ENCODE measurements around the gene PACS2. TPM values are rescaled to one million over a fixed set of nuclear protein-coding genes. Genes with fewer than 3 reads are reported as not detected.

PACS2 gene
- polyA plus RNA-seq, 3 donors: 57.6 to 96.7 (median 86.0) TPM

- DNase-seq (ENCODE audit: extremely low read depth in 1 of 11, low read depth in 9 of 11, low spot score in 4 of 11): no peak
These were observed 75.0 kb downstream of the PACS2 start for GRCh38 chr14:105389534-105389933.

- no peak for DNase-seq (ENCODE audit: extremely low read depth in 1 of 11, low read depth in 9 of 11, low spot score in 4 of 11)
These were observed 75.7 kb downstream of the PACS2 start for GRCh38 chr14:105389976-105390848.

- DNase-seq (ENCODE audit: extremely low read depth in 1 of 11, low read depth in 9 of 11, low spot score in 4 of 11): no peak
These were observed 76.4 kb downstream of the PACS2 start for GRCh38 chr14:105390849-105391500.

GRCh38 chr14:105391541-105391940, 77.0 kb downstream of the PACS2 start:
- DNase-seq (ENCODE audit: extremely low read depth in 1 of 11, low read depth in 9 of 11, low spot score in 4 of 11): no peak

- DNase-seq (ENCODE audit: extremely low read depth in 1 of 11, low read depth in 9 of 11, low spot score in 4 of 11): peak in 1 of 11 donors; percentile 15
These were observed 77.9 kb downstream of the PACS2 start for GRCh38 chr14:105392131-105393090.

GRCh38 chr14:105393151-105393550, 78.6 kb downstream of the PACS2 start:
- no peak for DNase-seq (ENCODE audit: extremely low read depth in 1 of 11, low read depth in 9 of 11, low spot score in 4 of 11)

- no peak for DNase-seq (ENCODE audit: extremely low read depth in 1 of 11, low read depth in 9 of 11, low spot score in 4 of 11)
These were observed 80.4 kb downstream of the PACS2 start for GRCh38 chr14:105394714-105395537.

- DNase-seq (ENCODE audit: extremely low read depth in 1 of 11, low read depth in 9 of 11, low spot score in 4 of 11): no peak
These were observed 80.9 kb downstream of the PACS2 start for GRCh38 chr14:105395538-105395854.

- DNase-seq (ENCODE audit: extremely low read depth in 1 of 11, low read depth in 9 of 11, low spot score in 4 of 11): no peak
These were observed 82.9 kb downstream of the PACS2 start for GRCh38 chr14:105397350-105397931.

- DNase-seq (ENCODE audit: extremely low read depth in 1 of 11, low read depth in 9 of 11, low spot score in 4 of 11): peak; percentile 57 to 88 (median 83)
These were observed 83.6 kb downstream of the PACS2 start, which contains the start of gene TEX22 for GRCh38 chr14:105398044-105398725. TSS of gene TEX22 (plus strand) at chr14:105398538. CDS start at chr14:105399341, 803 bp downstream.

GRCh38 chr14:105398726-105399465, 84.3 kb downstream of the PACS2 start:
- DNase-seq (ENCODE audit: extremely low read depth in 1 of 11, low read depth in 9 of 11, low spot score in 4 of 11): peak in 1 of 11 donors; percentile 54

- DNase-seq (ENCODE audit: extremely low read depth in 1 of 11, low read depth in 9 of 11, low spot score in 4 of 11): no peak
These were observed 84.9 kb downstream of the PACS2 start for GRCh38 chr14:105399466-105399775.

- no peak for DNase-seq (ENCODE audit: extremely low read depth in 1 of 11, low read depth in 9 of 11, low spot score in 4 of 11)
These were observed 85.5 kb downstream of the PACS2 start for GRCh38 chr14:105400016-105400415.

GRCh38 chr14:105401699-105402098, 87.2 kb downstream of the PACS2 start:
- no peak for DNase-seq (ENCODE audit: extremely low read depth in 1 of 11, low read depth in 9 of 11, low spot score in 4 of 11)

GRCh38 chr14:105408592-105408991, 94.0 kb downstream of the PACS2 start:
- no peak for DNase-seq (ENCODE audit: extremely low read depth in 1 of 11, low read depth in 9 of 11, low spot score in 4 of 11)

GRCh38 chr14:105409364-105409763, 94.8 kb downstream of the PACS2 start:
- no peak for DNase-seq (ENCODE audit: extremely low read depth in 1 of 11, low read depth in 9 of 11, low spot score in 4 of 11)

GRCh38 chr14:105410642-105411016, 96.1 kb downstream of the PACS2 start:
- DNase-seq (ENCODE audit: extremely low read depth in 1 of 11, low read depth in 9 of 11, low spot score in 4 of 11): no peak

All from renal cortex interstitium (tissue), 11 donors.